A549 (cell line): ENCODE measurements around the gene WNT8B. TPM values are rescaled to one million over a fixed set of nuclear protein-coding genes. Genes with fewer than 3 reads are reported as not detected.

Source experiments
- ATAC-seq, 2 experiments: fragments of 200-7000 bp in 1 of 2; fragments of >200 bp in 1 of 2; cut with Nextera tagmentation in 1 of 2; cut with Tn5 transposase in 1 of 2; 3 replicates each; pipeline versions ENCODE4 v1.8.0 to v1.9.1; 2018 to 2020; ENCODE audit warnings: mild to moderate bottlenecking in 1 of 2, moderate library complexity in 1 of 2
- CTCF ChIA-PET: fragments of 300-600 bp; sonication (Branson Sonifier 250); formaldehyde crosslinking; extraction: SDS; loops from one replicate; lab custom pipeline; 2021; ENCODE audit warnings: antibody characterized with exemption, inconsistent platforms; lab: Yijun Ruan, JAX
- POLR2A ChIA-PET: fragments of 350-600 bp; formaldehyde crosslinking; extraction: SDS; loops from one replicate; lab custom pipeline; 2021; ENCODE audit warnings: antibody characterized with exemption, inconsistent platforms; lab: Yijun Ruan, JAX
- DNase-seq, 2 experiments: peaks; one replicate each; pipeline versions ENCODE4 v3.0.0 to v3.0.0-alpha.2; 2011 to 2016; ENCODE audit warnings: low read depth in 1 of 2, low spot score in 1 of 2
- FAIRE-seq: peaks from 2 replicates; lab custom pipeline; 2011; peaks lifted over from hg19 to GRCh38; lab: Jason Lieb, UNC
- H3K27ac ChIP-seq, 2 experiments: fragments of >200 bp; sonication (Bioruptor Twin); formaldehyde crosslinking; 3 replicates each; pipeline ENCODE4 v1.5.1; 2016 to 2017
- H3K4me1 ChIP-seq: fragments of >200 bp; sonication (Bioruptor Twin); formaldehyde crosslinking; 3 replicates; pipeline ENCODE4 v1.6.1; 2016
- H3K4me2 ChIP-seq: fragments of >200 bp; sonication (Bioruptor Twin); formaldehyde crosslinking; 3 replicates; pipeline ENCODE4 v1.6.1; 2016
- H3K4me3 ChIP-seq: fragments of >200 bp; sonication (Bioruptor Twin); formaldehyde crosslinking; 3 replicates; pipeline ENCODE4 v1.5.1; 2016
- H3K9me3 ChIP-seq: fragments of >200 bp; sonication (Bioruptor Twin); formaldehyde crosslinking; 3 replicates; pipeline ENCODE4 v1.6.1; 2016
- CBX2 ChIP-seq: fragments of 200-600 bp; sonication (generic); IDR thresholded peaks from 2 replicates; pipeline ENCODE4 v1.6.1; 2016; ENCODE audit warnings: low read depth, mild to moderate bottlenecking, borderline replicate concordance
- CTCF ChIP-seq: fragments of >200 bp; sonication (Bioruptor Twin); formaldehyde crosslinking; IDR thresholded peaks from 3 replicates; pipeline ENCODE4 v1.5.1; 2016
- E2F6 ChIP-seq: IDR thresholded peaks from 2 replicates; pipeline ENCODE4 v1.6.1; 2012; ENCODE audit warnings: low read depth, borderline replicate concordance
- GATA3 ChIP-seq: IDR thresholded peaks from 2 replicates; pipeline ENCODE4 v1.6.1; 2012; ENCODE audit warnings: borderline replicate concordance
- HDAC2 ChIP-seq: fragments of 200-600 bp; sonication (generic); IDR thresholded peaks from 2 replicates; pipeline ENCODE4 v1.6.1; 2016
- HES2 ChIP-seq: fragments of >200 bp; sonication (Bioruptor Twin); formaldehyde crosslinking; IDR thresholded peaks from 2 replicates; pipeline ENCODE4 v1.6.1; 2016
- HMGXB4 ChIP-seq: fragments of 250-450 bp; sonication (Bioruptor Pico); IDR thresholded peaks from 2 replicates; pipeline ENCODE4 v1.5.0; 2021; ENCODE audit warnings: mild to moderate bottlenecking, moderate library complexity, borderline replicate concordance
- JUNB ChIP-seq: fragments of >200 bp; sonication (Bioruptor Twin); formaldehyde crosslinking; IDR thresholded peaks from 2 replicates; pipeline ENCODE4 v1.6.1; 2016
- MAFK ChIP-seq: fragments of 450-650 bp; IDR thresholded peaks from 2 replicates; pipeline ENCODE4 v1.6.1; 2014; ENCODE audit not compliant: partially characterized antibody
- MAZ ChIP-seq: fragments of 150-350 bp; IDR thresholded peaks from 2 replicates; pipeline ENCODE4 v1.6.1; 2014; ENCODE audit warnings: antibody characterized with exemption, low read depth, low read length, borderline replicate concordance
- MYC ChIP-seq: IDR thresholded peaks from 2 replicates; pipeline ENCODE4 v1.6.1; 2012; ENCODE audit warnings: mild to moderate bottlenecking, inconsistent platforms, low read length, improper control_type of control experiment, borderline replicate concordance
- NFE2L2 ChIP-seq: fragments of 150-350 bp; conservative IDR thresholded peaks from 2 replicates; pipeline ENCODE4 v1.6.1; 2014; ENCODE audit warnings: low read length
- NPAS2 ChIP-seq: fragments of 250-450 bp; sonication (Bioruptor Pico); IDR thresholded peaks from 2 replicates; pipeline ENCODE4 v1.8.0; 2022; ENCODE audit warnings: mild to moderate bottlenecking, moderate library complexity, borderline replicate concordance
- POLR2A ChIP-seq: IDR thresholded peaks from 2 replicates; pipeline ENCODE4 v1.6.1; 2012; ENCODE audit warnings: mild to moderate bottlenecking, low read length
- POLR2AphosphoS2 ChIP-seq: conservative IDR thresholded peaks from 2 replicates; pipeline ENCODE4 v1.6.1; 2012; ENCODE audit warnings: low read length, improper control_type of control experiment, inconsistent platforms
- RAD21 ChIP-seq, 2 experiments: fragments of >200 bp in 1 of 2; sonication (Bioruptor Twin) in 1 of 2; formaldehyde crosslinking in 1 of 2; IDR thresholded peaks in 1 of 2; conservative IDR thresholded peaks in 1 of 2; 2 replicates in 1 of 2; 3 replicates in 1 of 2; pipeline ENCODE4 v1.6.1; 2012 to 2018; ENCODE audit warnings: inconsistent platforms in 1 of 2
- RFX5 ChIP-seq: fragments of 450-650 bp; IDR thresholded peaks from 2 replicates; pipeline ENCODE4 v1.7.1; 2014; ENCODE audit warnings: antibody characterized with exemption, mild to moderate bottlenecking, moderate library complexity
- SMC3 ChIP-seq: fragments of >200 bp; sonication (Bioruptor Twin); formaldehyde crosslinking; IDR thresholded peaks from 3 replicates; pipeline ENCODE4 v1.6.1; 2018; ENCODE audit warnings: inconsistent platforms
- WGBS: methylation state at CpG from one replicate; pipeline ENCODE4 v1.1.6; 2017; ENCODE audit errors: missing lambda C conversion rate; 5-methylcytosine and 5-hydroxymethylcytosine counted together
- polyA plus RNA-seq, 4 experiments: library from polyadenylated mRNA; depleted of rRNA in 3 of 4; stranded (reverse); fragments of >200 nt; fragmentation: RNase III in 1 of 4; extraction: RNeasy Plus Mini Kit Qiagen cat#74134 plus additional on column Dnase treatment in 1 of 4; gene quantifications; 2 replicates in 3 of 4; 3 replicates in 1 of 4; pipeline ENCODE4 v1.2.3, GENCODE V29; 2011 to 2017

The WNT8B gene
- polyA plus RNA-seq, 2 of the 4 experiments (the other 2 are of a cell fraction) = 0.04 to 0.05 TPM

GRCh38 chr10:100508266-100508665 is 45.5 kb downstream of the WNT8B start (continued):
- TF ChIP-seq E2F6 (no peak), RFX5 (no peak), CBX2 (no peak), GATA3 (no peak), NFE2L2 (no peak), MYC (no peak)

GRCh38 chr10:100508691-100509150 is 45.9 kb downstream of the WNT8B start:
- no peak overlapping the region for H3K4me2 ChIP-seq
- H3K4me1 ChIP-seq = peaks cover 10% of the 10 kb centered on the region; the same call in 2 of the 3 replicates
- POLR2A ChIA-PET = interaction anchor here (1.0 kb wide), 1 partner anchor 136 kb away, joined by 4 read pairs; no protein-coding TSS in a partner anchor
- H3K4me3 ChIP-seq = no peak overlapping the region
- CTCF ChIA-PET = interaction anchor here (0.6 to 23.5 kb wide), 33 partner anchors 8 to 950 kb away, joined by 3 to 381 read pairs (median 5); partner anchors contain the start of genes DNMBP, PKD2L1, SCD and SEC31B
- H3K9me3 ChIP-seq = no peaks in the 10 kb centered on the region
- TF ChIP-seq MAFK = no peak
- no peak for TF ChIP-seq MAZ
- TF ChIP-seq JUNB = no peak
- peak; percentile 75 for TF ChIP-seq SMC3
- peak; percentile 87 to 91 for TF ChIP-seq RAD21 (conservative IDR thresholded peaks at IDR 0.05 in 1 of 2, IDR thresholded peaks at IDR 0.05 in 1 of 2)
- TF ChIP-seq CTCF = peak; percentile 84
- TF ChIP-seq GATA3 = no peak
- TF ChIP-seq, all 56 proteins: peak for 3
- FAIRE-seq (no peak), ATAC-seq (peak; percentile 91 to 95), DNase-seq (peak; percentile 66 to 79)
- H3K27ac ChIP-seq = no peak overlapping the region
- WGBS = 33% methylated on average over 3 of the region's 3 CpGs

- no peak for FAIRE-seq
- no peak for ATAC-seq
Measured at GRCh38 chr10:100509241-100509840, 46.5 kb downstream of the WNT8B start.

More at GRCh38 chr10:100509241-100509840, 46.5 kb downstream of the WNT8B start:
- peaks cover 10% of the 10 kb centered on the region; the same call in 2 of the 3 replicates for H3K4me1 ChIP-seq
- DNase-seq = no peak
- WGBS = 73% methylated on average over 8 of the region's 8 CpGs
- POLR2A ChIA-PET = interaction anchor here (1.0 kb wide), 1 partner anchor 136 kb away, joined by 4 read pairs; no protein-coding TSS in a partner anchor
- CTCF ChIA-PET = interaction anchor here (0.6 to 23.5 kb wide), 29 partner anchors 8 to 950 kb away, joined by 3 to 381 read pairs (median 5); partner anchors contain the start of genes DNMBP, SCD and SEC31B
- TF ChIP-seq POLR2A = no peak
- TF ChIP-seq HES2 = no peak
- no peak for TF ChIP-seq POLR2AphosphoS2
- no peak for TF ChIP-seq HMGXB4 (CRISPR knock-in tag)
- TF ChIP-seq NPAS2 = no peak
- no peak for TF ChIP-seq HDAC2
- H3K4me2 ChIP-seq = no peak overlapping the region
- H3K9me3 ChIP-seq = no peaks in the 10 kb centered on the region
- H3K4me3 ChIP-seq = no peak overlapping the region
- no peak overlapping the region for H3K27ac ChIP-seq
